Body of pancreas (tissue), 4 donors: Measurements from ENCODE around the gene NTN4. TPM values are rescaled to one million over a fixed set of nuclear protein-coding genes. Genes with fewer than 3 reads are reported as not detected.

Experiments used
- ATAC-seq: fragments of 150-250 bp; one replicate; pipeline ENCODE4 v1.9.1; 2016
- DNase-seq, 4 donors: peaks; one replicate each; pipeline ENCODE4 v3.0.0-alpha.2; 2019
- H3K27ac ChIP-seq, 4 donors: fragments of 200-600 bp; sonication (generic); 1 replicate in 3 of 4; 2 replicates in 1 of 4; pipeline versions ENCODE4 v1.5.1 to v1.6.1; 2016 to 2019; ENCODE audit warnings: mild to moderate bottlenecking in 1 of 4, mixed read lengths in 1 of 4, moderate library complexity in 1 of 4
- H3K27me3 ChIP-seq, 2 donors: fragments of 200-600 bp; sonication (generic); one replicate each; pipeline ENCODE4 v1.6.0; 2016; ENCODE audit warnings: mild to moderate bottlenecking in 1 of 2
- H3K36me3 ChIP-seq, 2 donors: fragments of 200-600 bp; sonication (generic); replicated peaks in 1 of 2; 2 replicates each; pipeline ENCODE4 v1.5.1; 2016; ENCODE audit warnings: low read depth in 2 of 2; ENCODE audit not compliant: insufficient read depth in 1 of 2
- H3K4me1 ChIP-seq: fragments of 200-600 bp; sonication (generic); one replicate; pipeline ENCODE4 v1.6.0; 2016
- H3K4me3 ChIP-seq, 2 donors: fragments of 200-600 bp; sonication (generic); 1 replicate in 1 of 2; 2 replicates in 1 of 2; pipeline ENCODE4 v1.5.1; 2016 to 2019
- H3K9me3 ChIP-seq, 3 donors: fragments of 200-600 bp; sonication (generic); 1 replicate in 2 of 3; 2 replicates in 1 of 3; pipeline ENCODE4 v1.5.1; 2016
- CTCF ChIP-seq, 7 experiments: fragments of 450-650 bp in 4 of 7; fragments of 200-600 bp in 3 of 7; sonication (generic) in 3 of 7; IDR thresholded peaks; one replicate each; pipeline ENCODE4 v1.5.1; 2016 to 2019; ENCODE audit warnings: antibody characterized with exemption in 7 of 7
- POLR2A ChIP-seq, 3 donors: fragments of 450-650 bp; IDR thresholded peaks; one replicate each; pipeline ENCODE4 v1.6.1; 2016; ENCODE audit warnings: antibody characterized with exemption in 3 of 3, mild to moderate bottlenecking in 2 of 3
- WGBS, 2 donors: methylation state at CpG; one replicate each; pipeline ENCODE4 v1.1.5; 2017; 5-methylcytosine and 5-hydroxymethylcytosine counted together
- intact Hi-C: fragments of 100-400 bp; cut with DNase I; formaldehyde crosslinking; loops from one replicate; pipeline ENCODE4 v1.15.1; 2023
- total RNA-seq, 2 donors: library from RNA; depleted of rRNA; stranded (reverse); fragments of >200 nt; gene quantifications; one replicate each; pipeline ENCODE4 v1.1.0, GENCODE V29; 2016

NTN4 gene
- total RNA-seq, 2 donors from 2014 or later: 47.7 to 62.0 TPM

- no peaks in the 10 kb centered on the region for H3K9me3 ChIP-seq
- ATAC-seq (no peak), DNase-seq (no peak)
- peaks cover 15% of the 10 kb centered on the region for H3K4me1 ChIP-seq
- H3K27me3 ChIP-seq: no peaks in the 10 kb centered on the region
- 93 to 94% methylated on average over 1 of the region's 1 CpG for WGBS, 2 donors
- no peak overlapping the region for H3K27ac ChIP-seq
- TF ChIP-seq POLR2A (IDR thresholded peaks at IDR 0.05): no peak
- no peak for TF ChIP-seq CTCF (IDR thresholded peaks at IDR 0.05)
- no peaks in the 10 kb centered on the region for H3K36me3 ChIP-seq
- intact Hi-C loops: no loop called here
- H3K4me3 ChIP-seq: no peak overlapping the region
Observed at GRCh38 chr12:95834572-95834971, 44.0 kb upstream of the NTN4 start.

- intact Hi-C loops: no loop called here
Observed at GRCh38 chr12:95830335-95831089, 39.9 kb upstream of the NTN4 start.

GRCh38 chr12:95829395-95829794, 38.8 kb upstream of the NTN4 start:
- intact Hi-C loops: no loop called here
- Histone ChIP-seq H3K27me3 (no peaks in the 10 kb centered on the region), H3K4me1 (peaks cover 13% of the 10 kb centered on the region), H3K4me3 (no peak overlapping the region), H3K27ac (peak overlapping the region in 1 of 4 donors; percentile 12), H3K36me3 (no peaks in the 10 kb centered on the region), H3K9me3 (no peaks in the 10 kb centered on the region)
- DNase-seq: no peak
- TF ChIP-seq POLR2A (IDR thresholded peaks at IDR 0.05) (no peak), CTCF (IDR thresholded peaks at IDR 0.05) (no peak)
- peak; percentile 87 for ATAC-seq

More at GRCh38 chr12:95830335-95831089, 39.9 kb upstream of the NTN4 start:
- Histone ChIP-seq H3K36me3 (no peaks in the 10 kb centered on the region), H3K4me3 (no peak overlapping the region), H3K9me3 (no peaks in the 10 kb centered on the region), H3K4me1 (peaks cover 13% of the 10 kb centered on the region), H3K27me3 (no peaks in the 10 kb centered on the region), H3K27ac (no peak overlapping the region)
- TF ChIP-seq POLR2A (IDR thresholded peaks at IDR 0.05): no peak
- TF ChIP-seq CTCF (IDR thresholded peaks at IDR 0.05): no peak
- DNase-seq (no peak), ATAC-seq (no peak)
- 76 to 82% methylated on average over 2 of the region's 2 CpGs for WGBS, 2 donors

- peak; percentile 70 to 79 (median 72) for DNase-seq
- no peak overlapping the region for H3K27ac ChIP-seq
- TF ChIP-seq POLR2A (IDR thresholded peaks at IDR 0.05): no peak
- TF ChIP-seq CTCF (IDR thresholded peaks at IDR 0.05): peak; percentile 36 to 87 (median 74)
Observed at GRCh38 chr12:95820096-95820703, 29.6 kb upstream of the NTN4 start.

More at GRCh38 chr12:95820096-95820703, 29.6 kb upstream of the NTN4 start:
- no peak overlapping the region for H3K4me3 ChIP-seq
- H3K27me3 ChIP-seq: no peaks in the 10 kb centered on the region
- no peaks in the 10 kb centered on the region for H3K36me3 ChIP-seq
- intact Hi-C loops: no loop called here
- peak; percentile 87 for ATAC-seq
- peaks cover 4% of the 10 kb centered on the region for H3K4me1 ChIP-seq
- no peaks in the 10 kb centered on the region for H3K9me3 ChIP-seq
- WGBS, 2 donors: 0 to 4% methylated on average over 1 of the region's 1 CpG
